RWPE1 (cell line): ENCODE results near the gene MYRIP.
A peak's percentile ranks its signal among the peaks of the same experiment; 100 is the strongest.

Source experiments
- CTCF ChIA-PET: fragments of 350-600 bp; sonication (Branson Sonifier 250); formaldehyde crosslinking; extraction: SDS; loops from one replicate; lab custom pipeline; 2021; lab: Yijun Ruan, JAX
- POLR2A ChIA-PET: fragments of 400-600 bp; formaldehyde crosslinking; extraction: SDS; loops from one replicate; lab custom pipeline; 2020; ENCODE audit warnings: antibody characterized with exemption; ENCODE audit not compliant: low non-redundant PET; lab: Yijun Ruan, JAX
- DNase-seq: peaks from one replicate; pipeline ENCODE4 v3.0.0; 2012; ENCODE audit warnings: low spot score
- H3K27ac ChIP-seq: fragments of 450-650 bp; 2 replicates; pipeline ENCODE4 v1.5.1; 2017
- CTCF ChIP-seq: fragments of 450-650 bp; conservative IDR thresholded peaks from 2 replicates; pipeline ENCODE4 v1.5.1; 2017; ENCODE audit warnings: low read depth, mild to moderate bottlenecking

MYRIP gene

DNA sequence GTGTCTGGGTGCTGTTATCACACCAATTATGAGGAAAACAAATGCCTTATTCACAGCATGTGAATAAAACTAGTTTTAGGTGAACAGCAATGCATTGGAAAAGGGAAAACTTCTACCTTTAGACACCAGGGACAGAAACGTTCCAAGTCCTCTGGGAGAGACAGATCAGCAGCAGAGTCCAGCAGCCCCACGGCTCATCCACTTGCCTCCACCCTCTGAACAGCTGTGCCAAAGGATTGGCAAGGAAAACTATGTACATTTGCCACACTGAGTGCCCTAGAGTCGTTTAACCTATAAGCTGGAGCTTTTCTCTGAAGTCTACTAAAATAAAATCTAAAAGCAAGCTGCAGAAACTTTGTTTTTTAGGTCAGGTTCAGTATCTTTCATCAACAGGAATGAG lies 392.4 kb downstream of the MYRIP start:
- no peak overlapping the region for H3K27ac ChIP-seq
- ChIA-PET POLR2A (no interaction called here), CTCF (no interaction called here)
- TF ChIP-seq CTCF, result no peak
- DNase-seq, result no peak

DNA sequence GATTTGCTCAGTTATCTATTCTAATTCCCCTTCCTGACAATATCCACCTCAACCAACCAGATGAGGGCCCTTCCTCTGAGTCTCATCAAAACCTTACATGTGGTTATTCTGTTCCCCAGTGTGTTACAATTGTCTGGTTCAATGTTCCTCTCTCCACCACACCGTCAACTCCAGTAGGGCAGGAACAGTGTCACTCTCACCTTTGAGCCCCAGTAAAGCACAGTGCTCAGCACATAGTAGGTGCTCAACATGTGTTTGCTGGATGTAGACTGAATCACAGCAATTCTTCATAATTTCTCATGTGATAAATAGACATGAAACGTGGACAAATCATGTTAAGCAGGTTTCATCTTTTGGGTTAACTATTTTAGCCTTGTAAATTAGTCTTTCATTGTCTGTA lies 397.1 kb downstream of the MYRIP start:
- POLR2A ChIA-PET, result no interaction called here
- TF ChIP-seq CTCF, result no peak
- DNase-seq, result no peak
- no peak overlapping the region for H3K27ac ChIP-seq
- CTCF ChIA-PET, result no interaction called here

DNA sequence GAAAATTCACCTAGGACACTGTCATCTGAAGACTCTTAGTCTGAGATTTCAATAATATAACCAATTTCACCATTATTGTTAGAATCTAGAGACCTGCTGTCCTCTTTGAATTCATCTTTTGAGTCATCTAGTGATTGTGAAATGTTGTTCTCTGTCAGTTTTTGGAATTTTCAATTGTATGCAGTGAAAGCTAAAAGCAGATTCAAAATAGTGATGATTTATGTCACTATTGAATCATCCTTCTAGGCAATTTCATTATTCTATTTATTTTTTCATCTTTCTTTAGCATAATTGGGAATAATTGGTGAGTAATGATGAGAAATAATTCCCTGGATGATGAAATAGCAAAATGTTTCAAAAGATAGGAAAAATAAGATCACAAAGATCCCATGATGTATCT lies 398.4 kb downstream of the MYRIP start:
- ChIA-PET POLR2A (no interaction called here), CTCF (no interaction called here)
- H3K27ac ChIP-seq, result no peak overlapping the region
- DNase-seq, result no peak
- TF ChIP-seq CTCF, result no peak

- H3K27ac ChIP-seq, result no peak overlapping the region
- CTCF ChIA-PET, result no interaction called here
- POLR2A ChIA-PET, result no interaction called here
- no peak for TF ChIP-seq CTCF
- no peak for DNase-seq
Measured at GRCh38 chr3:40208251-40208650, 398.8 kb downstream of the MYRIP start.

GRCh38 chr3:40211579-40211978 lies 402.2 kb downstream of the MYRIP start:
- ChIA-PET POLR2A (no interaction called here), CTCF (no interaction called here)
- H3K27ac ChIP-seq, result no peak overlapping the region
- peak; percentile 26 for DNase-seq
- TF ChIP-seq CTCF, result no peak

GRCh38 chr3:40213556-40213955 lies 404.1 kb downstream of the MYRIP start:
- TF ChIP-seq CTCF, result no peak
- H3K27ac ChIP-seq, result no peak overlapping the region
- ChIA-PET CTCF (no interaction called here), POLR2A (no interaction called here)
- no peak for DNase-seq

GRCh38 chr3:40215015-40215414 lies 405.6 kb downstream of the MYRIP start:
- no peak overlapping the region for H3K27ac ChIP-seq
- CTCF ChIA-PET, result no interaction called here
- no peak for DNase-seq
- POLR2A ChIA-PET, result no interaction called here
- no peak for TF ChIP-seq CTCF
